K562 (cell line): ENCODE data around the gene DAP. TPM values are rescaled to one million over a fixed set of nuclear protein-coding genes. Genes with fewer than 3 reads are reported as not detected.

Experiments used
- ATAC-seq: fragments of 200-7000 bp; cut with Tn5 transposase; 3 replicates; pipeline ENCODE4 v1.9.1; 2020; ENCODE audit warnings: moderate library complexity
- BruUV-seq: library from RNA; stranded (reverse); fragments of 400-500 nt; replicated peaks from 2 replicates; lab custom pipeline; 2021; lab: Mats Ljungman, UMichigan
- CTCF ChIA-PET: fragments of 300-600 bp; formaldehyde crosslinking; extraction: SDS; loops from one replicate; lab custom pipeline; 2021; ENCODE audit warnings: low intra/inter-chr PET ratio; lab: Yijun Ruan, JAX
- POLR2A ChIA-PET: fragments of 300-600, 350-650 bp; sonication (Branson Sonifier 250); formaldehyde crosslinking; extraction: SDS; loops from one replicate; lab custom pipeline; 2021; ENCODE audit warnings: antibody characterized with exemption, inconsistent platforms; lab: Yijun Ruan, JAX
- DNase-seq, 4 experiments: peaks; one replicate each; pipeline versions ENCODE4 v3.0.0 to v3.0.0-alpha.2; 2011 to 2018; ENCODE audit warnings: low spot score in 3 of 4, mixed read lengths in 3 of 4; ENCODE audit errors: extremely low read depth in 1 of 4
- FAIRE-seq: peaks from 2 replicates; lab custom pipeline; 2011; peaks lifted over from hg19 to GRCh38; lab: Jason Lieb, UNC
- H2AFZ ChIP-seq: 2 replicates; pipeline ENCODE4 v1.6.0; 2011; ENCODE audit warnings: low read depth, low read length, control low read depth, inconsistent platforms
- H3K27ac ChIP-seq: fragments of 200-600 bp; 3 replicates; pipeline ENCODE4 v1.8.0; 2011; ENCODE audit warnings: low read depth, mild to moderate bottlenecking, control low read depth, inconsistent platforms, low read length, moderate library complexity, mixed read lengths; ENCODE audit errors: extremely low read depth
- H3K27me3 ChIP-seq, 2 experiments: fragments of 300-600 bp in 1 of 2; 2 replicates in 1 of 2; 3 replicates in 1 of 2; pipeline versions ENCODE4 v1.6.0 to v1.8.0; 2011; ENCODE audit warnings: inconsistent platforms in 2 of 2, low read length in 2 of 2, mild to moderate bottlenecking in 1 of 2, mixed read lengths in 1 of 2, moderate library complexity in 1 of 2; ENCODE audit not compliant: control insufficient read depth in 2 of 2, insufficient read depth in 2 of 2
- H3K36me3 ChIP-seq: fragments of 300-600 bp; 3 replicates; pipeline ENCODE4 v1.8.0; 2011; ENCODE audit warnings: mild to moderate bottlenecking, low read length, inconsistent platforms; ENCODE audit not compliant: control insufficient read depth, insufficient read depth
- H3K4me1 ChIP-seq, 2 experiments: fragments of 200-600 bp in 1 of 2; replicated peaks in 1 of 2; 2 replicates in 1 of 2; 3 replicates in 1 of 2; pipeline versions ENCODE4 v1.5.1 to v1.8.0; 2011; ENCODE audit warnings: inconsistent platforms in 2 of 2, low read length in 2 of 2, mild to moderate bottlenecking in 1 of 2, mixed read lengths in 1 of 2, moderate library complexity in 1 of 2; ENCODE audit not compliant: control insufficient read depth in 2 of 2, insufficient read depth in 2 of 2
- H3K4me2 ChIP-seq: 2 replicates; pipeline ENCODE4 v1.6.1; 2011; ENCODE audit warnings: low read length, control low read depth, inconsistent platforms, mixed read lengths; ENCODE audit not compliant: insufficient read depth
- H3K4me3 ChIP-seq: fragments of 200-600 bp; sonication (generic), shearing (Covaris generic); 2 replicates; pipeline ENCODE4 v1.5.1; 2016; ENCODE audit warnings: control low read depth, inconsistent platforms
- H3K79me2 ChIP-seq: fragments of 200-600 bp; 3 replicates; pipeline ENCODE4 v1.8.0; 2011; ENCODE audit warnings: low read length, inconsistent platforms; ENCODE audit not compliant: control insufficient read depth, insufficient read depth
- H3K9ac ChIP-seq, 2 experiments: 2 replicates each; pipeline versions ENCODE4 v1.6.0 to v1.6.1; 2011; ENCODE audit warnings: low read depth in 2 of 2, low read length in 2 of 2, control low read depth in 1 of 2, inconsistent platforms in 1 of 2, mild to moderate bottlenecking in 1 of 2, mixed read lengths in 1 of 2; ENCODE audit not compliant: insufficient read depth in 1 of 2
- H3K9me1 ChIP-seq: one replicate; pipeline ENCODE4 v1.6.0; 2011; ENCODE audit warnings: inconsistent platforms, mild to moderate bottlenecking, low read length, moderate library complexity; ENCODE audit not compliant: control insufficient read depth, insufficient read depth
- H3K9me3 ChIP-seq: replicated peaks from 2 replicates; pipeline ENCODE4 v1.5.1; 2011; ENCODE audit warnings: low read depth, low read length, inconsistent platforms; ENCODE audit not compliant: control insufficient read depth, insufficient read depth
- H4K20me1 ChIP-seq: replicated peaks from 2 replicates; pipeline ENCODE4 v1.6.1; 2011; ENCODE audit warnings: low read length, inconsistent platforms, mixed read lengths; ENCODE audit not compliant: control insufficient read depth, insufficient read depth
- MAX ChIP-seq: sonication (generic); formaldehyde crosslinking; IDR thresholded peaks from 2 replicates; pipeline ENCODE4 v1.9.0; 2022; ENCODE audit warnings: mild to moderate bottlenecking, missing genetic modification reagents
- ZNF740 ChIP-seq, 3 experiments: fragments of 200-800 bp in 1 of 3; sonication (Bioruptor generic) in 1 of 3; sonication (generic) in 1 of 3; formaldehyde crosslinking in 1 of 3; IDR thresholded peaks; 2 replicates each; pipeline versions ENCODE4 v1.6.1 to v1.8.0; 2016 to 2022; ENCODE audit warnings: mild to moderate bottlenecking in 2 of 3, missing compliant biosample characterization in 2 of 3, missing genetic modification characterization in 2 of 3, missing genetic modification reagents in 1 of 3
- in situ Hi-C: fragments of 300-500 bp; cut with MboI; formaldehyde crosslinking; loops from 4 replicates; pipeline ENCODE4 v1.15.0; 2018; ENCODE audit warnings: inconsistent platforms, mixed read lengths
- intact Hi-C: fragments of 100-400 bp; cut with micrococcal nuclease; formaldehyde crosslinking; loops from 2 replicates; pipeline ENCODE4 v1.14.2; 2022
- polyA plus RNA-seq, 8 experiments: library from polyadenylated mRNA; depleted of rRNA in 4 of 8; stranded (reverse) in 5 of 8; unstranded in 3 of 8; fragments of >200 nt; fragmentation: Nextera tagmentation in 2 of 8; fragmentation: Illumina TruSeq in 1 of 8; extraction: Ambion mirVana in 2 of 8; extraction: Trizol in 1 of 8; gene quantifications; 2 replicates each; pipeline versions ENCODE4 v1.2.1 to v1.2.3, GENCODE V29; 2011 to 2014; ENCODE audit warnings: inconsistent platforms in 1 of 8, missing spikeins in 1 of 8
- total RNA-seq, 7 experiments: library from RNA; depleted of rRNA in 6 of 7; stranded (reverse); fragments of >200 nt in 6 of 7; fragmentation: Illumina TruSeq in 2 of 7; extraction: Trizol in 2 of 7; gene quantifications; 2 replicates each; pipeline versions ENCODE4 v1.2.1 to v1.2.3, GENCODE V29; 2011 to 2021; ENCODE audit warnings: low replicate concordance in 1 of 7

DAP gene
- total and polyA plus RNA-seq, 9 of the 15 experiments (the other 6 are each of a cell fraction or from before 2014, with no cell fraction given), result 14.1 to 151 (median 34.5) TPM

GRCh38 chr5:10779592-10779991, 18.6 kb upstream of the DAP start:
- Histone ChIP-seq H3K9ac (no peak overlapping the region), H3K36me3 (no peaks in the 10 kb centered on the region)
- TF ChIP-seq ZNF740 (CRISPR knock-in tag; IDR thresholded peaks at IDR 0.05) (no peak), ZNF740 (tag; IDR thresholded peaks at IDR 0.05) (no peak), MAX (CRISPR knock-in tag) (0 out of 2 replicates have a peak, but pooled peaks have one; percentile 1)
- TF ChIP-seq, all 486 proteins: peak for 1
- intact Hi-C loops (no loop called here), in situ Hi-C loops (no loop called here)
- Histone ChIP-seq H3K9me3 (peaks cover 2% of the 10 kb centered on the region; the same call in 1 of the 2 replicates), H3K4me3 (no peak overlapping the region), H3K9me1 (no peaks in the 10 kb centered on the region), H3K79me2 (no peaks in the 10 kb centered on the region), H4K20me1 (no peaks in the 10 kb centered on the region), H3K27ac (no peak overlapping the region), H2AFZ (peak overlapping the region; percentile 5; the same call in 1 of the 2 replicates), H3K4me2 (peak overlapping the region; percentile 27; the same call in 1 of the 2 replicates), H3K27me3 (no peaks in the 10 kb centered on the region), H3K4me1 (peaks cover 0 to 5% of the 10 kb centered on the region in 2 experiments; a peak in 1 of 5 replicates)
- BruUV-seq, result no TSS peak
- ATAC-seq, result peak; percentile 68
- CTCF ChIA-PET, result no interaction called here
- POLR2A ChIA-PET, result no interaction called here
- no peak for DNase-seq
- FAIRE-seq, result no peak
